Tibial nerve (tissue), 4 donors: Measurements from ENCODE around the gene NAT16. TPM values are rescaled to one million over a fixed set of nuclear protein-coding genes. Genes with fewer than 3 reads are reported as not detected.

Source experiments
- DNase-seq, 2 donors: peaks; one replicate each; pipeline ENCODE4 v3.0.0-alpha.2; 2019; ENCODE audit warnings: low spot score in 2 of 2
- H3K27ac ChIP-seq, 4 donors: fragments of 200-600 bp; sonication (generic) in 3 of 4; one replicate each; pipeline ENCODE4 v1.5.1; 2017 to 2019; ENCODE audit warnings: mild to moderate bottlenecking in 1 of 4
- H3K27me3 ChIP-seq, 2 donors: fragments of 200-600 bp; sonication (generic) in 1 of 2; one replicate each; pipeline versions ENCODE4 v1.5.1 to v1.6.0; 2017 to 2019
- H3K36me3 ChIP-seq, 3 donors: fragments of 200-600 bp; sonication (generic); one replicate each; pipeline ENCODE4 v1.5.1; 2018 to 2019
- H3K4me1 ChIP-seq, 4 donors: fragments of 200-600 bp; sonication (generic) in 3 of 4; one replicate each; pipeline ENCODE4 v1.5.1; 2017 to 2019
- H3K4me3 ChIP-seq, 4 donors: fragments of 200-600 bp; sonication (generic) in 3 of 4; one replicate each; pipeline ENCODE4 v1.5.1; 2017 to 2019; ENCODE audit warnings: mild to moderate bottlenecking in 1 of 4, moderate library complexity in 1 of 4
- H3K9me3 ChIP-seq, 4 donors: fragments of 200-600 bp; sonication (generic) in 3 of 4; one replicate each; pipeline ENCODE4 v1.5.1; 2017 to 2019
- EP300 ChIP-seq, 2 donors: sonication (generic); formaldehyde crosslinking; IDR thresholded peaks; one replicate each; pipeline ENCODE4 v1.6.1; 2017; ENCODE audit warnings: antibody characterized with exemption in 2 of 2, mild to moderate bottlenecking in 1 of 2
- POLR2A ChIP-seq, 2 donors: fragments of 450-650 bp; IDR thresholded peaks; one replicate each; pipeline ENCODE4 v1.6.1; 2017; ENCODE audit warnings: antibody characterized with exemption in 2 of 2, mild to moderate bottlenecking in 2 of 2, moderate library complexity in 2 of 2
- WGBS, 2 donors: methylation state at CpG; one replicate each; pipeline ENCODE4 v1.1.5; 2018; 5-methylcytosine and 5-hydroxymethylcytosine counted together
- total RNA-seq, 4 donors: library from RNA; depleted of rRNA; stranded (reverse); fragments of >200 nt; gene quantifications; one replicate each; pipeline ENCODE4 v1.1.0, GENCODE V29; 2016
- TF ChIP-seq, protein P1 (sequence below), 5 experiments: fragments of 200-600 bp in 3 of 5; fragments of 450-650 bp in 2 of 5; sonication (generic) in 3 of 5; IDR thresholded peaks; one replicate each; pipeline ENCODE4 v1.5.1; 2016 to 2019; ENCODE audit warnings: antibody characterized with exemption in 5 of 5, mild to moderate bottlenecking in 3 of 5, moderate library complexity in 2 of 5

NAT16 gene
- total RNA-seq, 4 donors from 2014 or later, result not detected

DNA sequence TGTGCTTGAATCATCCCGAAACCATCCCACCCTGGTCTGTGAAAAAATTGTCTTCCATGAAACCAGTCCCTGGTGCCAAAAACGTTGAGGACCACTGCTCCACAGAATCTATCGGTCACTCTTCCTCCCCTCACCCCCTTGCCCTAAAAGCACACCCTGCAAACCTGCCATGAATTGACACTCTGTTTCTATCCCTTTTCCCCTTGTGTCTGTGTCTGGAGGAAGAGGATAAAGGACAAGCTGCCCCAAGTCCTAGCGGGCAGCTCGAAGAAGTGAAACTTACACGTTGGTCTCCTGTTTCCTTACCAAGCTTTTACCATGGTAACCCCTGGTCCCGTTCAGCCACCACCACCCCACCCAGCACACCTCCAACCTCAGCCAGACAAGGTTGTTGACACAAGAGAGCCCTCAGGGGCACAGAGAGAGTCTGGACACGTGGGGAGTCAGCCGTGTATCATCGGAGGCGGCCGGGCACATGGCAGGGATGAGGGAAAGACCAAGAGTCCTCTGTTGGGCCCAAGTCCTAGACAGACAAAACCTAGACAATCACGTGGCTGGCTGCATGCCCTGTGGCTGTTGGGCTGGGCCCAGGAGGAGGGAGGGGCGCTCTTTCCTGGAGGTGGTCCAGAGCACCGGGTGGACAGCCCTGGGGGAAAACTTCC, 54.0 kb downstream of the NAT16 start:
- H3K27me3 ChIP-seq, result no peaks in the 10 kb centered on the region
- peak overlapping the region in 1 of 4 donors; percentile 33 for H3K4me3 ChIP-seq
- peaks cover 0 to 61% (median 25%) of the 10 kb centered on the region in 4 donors for H3K4me1 ChIP-seq
- H3K36me3 ChIP-seq, result no peaks in the 10 kb centered on the region
- WGBS, 2 donors, result 25 to 44% methylated on average over 15 of the region's 15 CpGs
- peak; percentile 47 to 65 for DNase-seq
- H3K9me3 ChIP-seq, result no peaks in the 10 kb centered on the region
- peak overlapping the region; percentile 29 to 81 (median 66) for H3K27ac ChIP-seq
- TF ChIP-seq POLR2A (IDR thresholded peaks at IDR 0.05) (no peak), EP300 (IDR thresholded peaks at IDR 0.05) (no peak)
- TF ChIP-seq, protein P1, sequence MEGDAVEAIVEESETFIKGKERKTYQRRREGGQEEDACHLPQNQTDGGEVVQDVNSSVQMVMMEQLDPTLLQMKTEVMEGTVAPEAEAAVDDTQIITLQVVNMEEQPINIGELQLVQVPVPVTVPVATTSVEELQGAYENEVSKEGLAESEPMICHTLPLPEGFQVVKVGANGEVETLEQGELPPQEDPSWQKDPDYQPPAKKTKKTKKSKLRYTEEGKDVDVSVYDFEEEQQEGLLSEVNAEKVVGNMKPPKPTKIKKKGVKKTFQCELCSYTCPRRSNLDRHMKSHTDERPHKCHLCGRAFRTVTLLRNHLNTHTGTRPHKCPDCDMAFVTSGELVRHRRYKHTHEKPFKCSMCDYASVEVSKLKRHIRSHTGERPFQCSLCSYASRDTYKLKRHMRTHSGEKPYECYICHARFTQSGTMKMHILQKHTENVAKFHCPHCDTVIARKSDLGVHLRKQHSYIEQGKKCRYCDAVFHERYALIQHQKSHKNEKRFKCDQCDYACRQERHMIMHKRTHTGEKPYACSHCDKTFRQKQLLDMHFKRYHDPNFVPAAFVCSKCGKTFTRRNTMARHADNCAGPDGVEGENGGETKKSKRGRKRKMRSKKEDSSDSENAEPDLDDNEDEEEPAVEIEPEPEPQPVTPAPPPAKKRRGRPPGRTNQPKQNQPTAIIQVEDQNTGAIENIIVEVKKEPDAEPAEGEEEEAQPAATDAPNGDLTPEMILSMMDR (IDR thresholded peaks at IDR 0.05), result peak in 1 of 5 experiments; percentile 3

GRCh38 chr7:101124376-101125056, 55.6 kb downstream of the NAT16 start:
- no peaks in the 10 kb centered on the region for H3K27me3 ChIP-seq
- no peak overlapping the region for H3K4me3 ChIP-seq
- H3K9me3 ChIP-seq, result no peaks in the 10 kb centered on the region
- no peak for DNase-seq
- H3K27ac ChIP-seq, result peak overlapping the region in 2 of 4 donors; percentile 20 to 81
- WGBS, 2 donors, result 29 to 39% methylated on average over 7 of the region's 7 CpGs
- H3K36me3 ChIP-seq, result no peaks in the 10 kb centered on the region
- TF ChIP-seq POLR2A (IDR thresholded peaks at IDR 0.05), result no peak
- no peak for TF ChIP-seq EP300 (IDR thresholded peaks at IDR 0.05)
- TF ChIP-seq, protein P1 (IDR thresholded peaks at IDR 0.05), result no peak
- peaks cover 0 to 61% (median 25%) of the 10 kb centered on the region in 4 donors for H3K4me1 ChIP-seq

DNA sequence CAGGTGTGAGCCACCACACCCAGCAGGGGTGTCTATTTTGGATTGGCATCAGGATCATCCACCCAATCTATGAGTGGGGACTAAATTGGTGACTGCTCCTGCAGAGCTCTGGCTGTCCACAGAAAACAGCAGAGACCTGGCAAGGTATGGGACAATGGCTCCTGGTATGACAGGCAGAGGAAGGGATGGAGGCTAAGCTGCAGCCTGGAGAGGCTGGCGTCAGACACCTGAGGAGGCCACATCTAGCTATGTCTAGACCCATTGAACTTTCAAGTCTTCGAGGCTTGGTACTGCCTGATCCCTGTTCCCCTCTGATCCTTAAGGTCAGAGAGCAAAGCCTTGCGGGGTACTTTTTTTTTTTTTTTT, 56.4 kb downstream of the NAT16 start:
- Histone ChIP-seq H3K4me3 (no peak overlapping the region), H3K27me3 (no peaks in the 10 kb centered on the region), H3K4me1 (peaks cover 0 to 61% (median 25%) of the 10 kb centered on the region in 4 donors), H3K36me3 (no peaks in the 10 kb centered on the region), H3K9me3 (no peaks in the 10 kb centered on the region), H3K27ac (peak overlapping the region in 1 of 4 donors; percentile 92)
- WGBS, 2 donors, result 63 to 82% methylated on average over 3 of the region's 3 CpGs
- no peak for DNase-seq
- no peak for TF ChIP-seq EP300 (IDR thresholded peaks at IDR 0.05)
- TF ChIP-seq POLR2A (IDR thresholded peaks at IDR 0.05), result no peak
- TF ChIP-seq, protein P1 (IDR thresholded peaks at IDR 0.05), result no peak

- Histone ChIP-seq H3K9me3 (no peaks in the 10 kb centered on the region), H3K4me3 (no peak overlapping the region), H3K36me3 (no peaks in the 10 kb centered on the region), H3K4me1 (peaks cover 0 to 61% (median 25%) of the 10 kb centered on the region in 4 donors), H3K27ac (peak overlapping the region in 3 of 4 donors; percentile 70 to 92 (median 78)), H3K27me3 (no peaks in the 10 kb centered on the region)
- TF ChIP-seq, protein P1 (IDR thresholded peaks at IDR 0.05), result no peak
- TF ChIP-seq EP300 (IDR thresholded peaks at IDR 0.05) (no peak), POLR2A (IDR thresholded peaks at IDR 0.05) (no peak)
- WGBS, 2 donors, result 83 to 88% methylated on average over 11 of the region's 11 CpGs
- DNase-seq, result no peak
These were observed 57.0 kb downstream of the NAT16 start for GRCh38 chr7:101122933-101123702.
